NCI-H510A (cell line): ENCODE data around the gene CNTF.

Source experiments
- DNase-seq: peaks from one replicate; lab custom pipeline; 2025; lab: John Stamatoyannopoulos, UW

The CNTF gene

DNA sequence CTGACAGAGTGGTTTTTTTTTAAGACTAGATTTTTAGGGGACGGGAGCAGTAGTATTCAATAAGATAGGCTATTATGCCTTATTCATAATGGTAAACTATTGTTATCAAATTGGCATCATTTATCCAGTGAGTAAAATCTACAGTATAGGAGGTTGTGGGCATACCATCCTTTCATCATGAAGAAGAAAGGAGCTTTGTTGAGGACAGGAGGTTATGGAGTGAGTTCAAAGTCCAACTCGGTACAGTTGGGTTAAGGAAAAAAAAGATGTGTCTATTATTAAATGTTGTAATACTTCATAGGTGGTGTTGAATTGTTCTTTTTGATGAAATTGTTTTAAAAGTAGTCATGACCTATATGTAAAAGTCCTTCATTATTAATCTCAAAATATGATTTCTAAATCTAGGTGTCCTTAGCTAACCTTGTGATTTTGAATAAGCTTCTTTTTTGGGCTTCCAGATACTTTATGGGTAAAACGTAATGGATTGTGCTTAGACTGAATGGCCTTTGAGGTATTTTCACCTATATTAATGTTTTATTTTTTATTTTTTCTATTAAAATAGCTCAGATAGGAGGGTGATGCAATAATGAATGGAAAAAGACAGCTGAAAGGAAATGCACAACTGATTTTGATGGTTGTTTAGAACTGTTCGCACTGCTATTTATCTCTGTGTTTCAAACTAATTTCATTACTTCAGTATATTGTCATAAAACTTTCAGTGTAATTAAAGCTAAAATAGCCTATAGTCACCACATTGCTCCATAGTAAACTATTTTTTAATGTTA is 15.3 kb upstream of the CNTF start:
- no peak for DNase-seq

DNA sequence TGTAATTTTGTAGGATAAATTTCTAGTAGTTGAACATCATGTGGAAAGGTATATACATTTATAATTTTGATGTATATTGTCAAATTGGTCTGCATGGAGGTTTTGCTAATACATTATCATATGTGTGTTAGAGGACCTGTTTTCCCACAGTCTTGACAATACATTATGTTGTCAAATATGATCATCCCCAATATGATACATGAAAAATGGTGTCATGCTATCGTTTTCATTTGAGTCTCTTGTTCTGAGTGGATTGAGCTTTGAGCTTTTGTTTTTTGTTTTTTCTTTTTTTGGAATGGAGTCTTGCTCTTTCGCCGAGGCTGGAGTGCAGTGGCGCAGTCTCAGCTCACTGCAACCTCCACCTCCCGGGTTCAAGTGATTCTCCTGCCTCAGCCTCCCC is 14.1 kb upstream of the CNTF start:
- no peak for DNase-seq

DNA sequence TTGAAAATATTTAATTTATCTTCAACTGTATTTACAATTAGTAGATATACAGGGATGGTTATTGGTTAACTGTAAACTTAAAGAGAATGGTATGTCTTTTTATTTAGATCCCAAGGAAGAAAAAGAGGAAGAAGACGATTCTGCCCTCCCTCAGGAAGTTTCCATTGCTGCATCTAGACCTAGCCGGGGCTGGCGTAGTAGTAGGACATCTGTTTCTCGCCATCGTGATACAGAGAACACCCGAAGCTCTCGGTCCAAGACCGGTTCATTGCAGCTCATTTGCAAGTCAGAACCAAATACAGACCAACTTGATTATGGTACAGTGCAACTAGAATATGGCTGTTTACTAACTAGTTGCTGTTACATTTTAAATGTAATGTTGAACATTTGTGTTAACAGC is 12.7 kb upstream of the CNTF start:
- no peak for DNase-seq

- DNase-seq = no peak
These were observed 9.2 kb upstream of the CNTF start for GRCh38 chr11:58613228-58613627.

- DNase-seq = no peak
These were observed 6.9 kb upstream of the CNTF start for GRCh38 chr11:58615559-58615958.

- no peak for DNase-seq
These were observed 5.9 kb upstream of the CNTF start for GRCh38 chr11:58616594-58616993.

DNA sequence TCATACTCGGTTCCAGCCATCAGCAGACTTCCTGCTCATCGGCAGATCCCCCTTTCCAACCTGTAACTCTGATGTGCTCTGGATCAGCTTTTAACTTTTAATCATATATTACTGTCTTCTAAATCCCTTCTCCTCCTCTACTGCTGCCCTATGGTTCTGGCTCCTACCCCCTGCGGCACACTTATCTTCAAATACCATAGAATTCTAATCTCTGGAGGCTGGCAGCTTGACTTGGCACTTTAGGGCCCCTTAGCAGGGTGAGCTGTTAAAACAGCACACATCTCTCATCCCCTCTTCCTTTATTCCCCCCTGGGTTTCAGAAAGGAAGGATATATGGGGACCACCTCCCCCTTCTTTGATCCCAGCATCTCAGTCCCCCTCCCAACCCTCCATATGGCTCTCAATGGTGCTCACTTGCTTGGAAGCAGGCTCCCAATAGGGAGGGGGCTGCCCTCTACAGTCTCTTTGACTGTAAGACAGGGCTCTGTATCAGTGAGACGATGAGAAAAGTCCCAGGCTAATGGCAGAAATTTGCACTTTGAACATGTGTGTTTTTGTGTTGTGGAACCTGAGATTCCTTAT is 4.4 kb upstream of the CNTF start:
- DNase-seq = no peak

GRCh38 chr11:58621586-58622262 is 741 bp upstream of the CNTF start:
- no peak for DNase-seq

DNA sequence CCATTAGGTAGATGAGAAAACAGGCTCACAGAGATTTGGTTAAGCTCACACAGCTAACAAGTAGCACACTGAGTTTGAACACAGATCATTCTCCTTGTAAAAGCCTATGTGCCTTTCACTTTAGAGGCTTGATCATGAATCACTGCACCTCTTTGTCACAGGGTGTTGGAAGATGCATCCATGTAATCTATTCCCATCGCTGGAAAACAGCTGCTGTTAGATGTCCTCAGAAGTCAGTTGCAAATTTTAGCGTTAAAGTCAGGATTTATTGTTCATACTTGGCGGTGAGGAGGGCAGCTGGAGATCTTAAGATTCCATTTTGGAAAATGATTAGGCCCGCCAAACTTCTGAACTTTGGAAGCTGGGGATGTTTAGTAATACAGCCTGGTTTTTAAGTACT is 2.6 kb downstream of the CNTF start:
- DNase-seq = no peak

GRCh38 chr11:58625826-58626460 is 3.5 kb downstream of the CNTF start:
- no peak for DNase-seq

GRCh38 chr11:58626934-58627483 is 4.5 kb downstream of the CNTF start:
- DNase-seq = no peak

DNA sequence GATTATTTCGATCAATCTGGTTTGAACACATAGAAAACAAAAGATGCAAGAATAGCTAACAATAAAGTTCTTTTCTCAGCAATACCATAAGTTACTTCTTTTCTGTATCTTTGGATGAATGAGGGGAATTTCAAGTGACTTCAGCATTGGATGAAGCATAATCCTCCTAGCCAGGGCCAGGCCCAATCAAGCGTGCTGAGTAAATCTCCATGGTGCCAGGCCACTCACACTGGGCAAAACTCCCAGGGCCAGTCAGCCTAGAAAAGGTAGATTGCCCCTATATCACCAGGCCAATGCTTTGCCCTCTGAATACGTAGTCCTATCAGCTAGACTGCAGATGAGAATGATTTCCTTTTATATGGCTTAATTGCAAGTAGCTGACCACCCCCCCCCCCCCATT is 6.0 kb downstream of the CNTF start:
- DNase-seq = no peak

- DNase-seq = no peak
These were observed 7.4 kb downstream of the CNTF start for GRCh38 chr11:58629857-58630256.

GRCh38 chr11:58631378-58631777 is 8.9 kb downstream of the CNTF start:
- DNase-seq = no peak

- no peak for DNase-seq
These were observed 10.0 kb downstream of the CNTF start for GRCh38 chr11:58632510-58632909.

DNA sequence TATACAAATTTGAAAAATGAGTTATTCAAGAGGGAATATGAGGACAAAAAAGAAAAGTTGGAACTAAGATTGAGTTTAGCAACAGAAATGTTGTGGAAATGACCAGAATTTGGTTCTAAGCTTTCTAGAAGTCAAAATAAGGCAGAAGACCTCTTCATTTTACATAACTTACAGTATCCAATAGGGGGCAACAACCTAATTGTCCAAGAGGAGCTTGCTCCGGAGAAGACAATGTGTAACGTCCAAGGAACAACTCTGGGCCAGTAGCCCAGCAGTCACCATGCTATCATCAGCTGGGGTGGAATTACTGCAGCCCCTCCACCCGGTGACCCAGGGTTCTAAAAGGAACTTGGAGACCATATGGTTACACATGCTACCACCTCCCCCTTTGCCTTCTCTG is 14.1 kb downstream of the CNTF start:
- no peak for DNase-seq

DNA sequence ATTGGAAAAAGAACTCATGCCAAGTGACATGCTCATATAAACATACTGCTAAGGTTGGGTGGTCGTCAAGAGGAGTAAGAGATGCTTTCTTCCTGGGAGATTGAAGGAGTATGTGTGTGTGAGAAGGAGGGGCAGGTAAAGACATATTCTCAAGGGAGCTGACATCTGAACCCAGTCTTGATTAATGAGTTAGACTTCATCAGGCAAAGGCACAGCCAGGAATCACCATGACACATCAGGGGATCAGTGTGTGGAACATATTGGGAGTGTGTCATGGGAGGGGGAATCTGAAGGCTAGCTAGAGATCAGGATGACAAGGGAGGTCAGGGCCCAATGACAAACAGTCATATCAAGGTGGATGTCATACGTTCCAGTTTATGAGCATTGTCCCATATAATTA is 14.9 kb downstream of the CNTF start:
- DNase-seq = no peak

DNA sequence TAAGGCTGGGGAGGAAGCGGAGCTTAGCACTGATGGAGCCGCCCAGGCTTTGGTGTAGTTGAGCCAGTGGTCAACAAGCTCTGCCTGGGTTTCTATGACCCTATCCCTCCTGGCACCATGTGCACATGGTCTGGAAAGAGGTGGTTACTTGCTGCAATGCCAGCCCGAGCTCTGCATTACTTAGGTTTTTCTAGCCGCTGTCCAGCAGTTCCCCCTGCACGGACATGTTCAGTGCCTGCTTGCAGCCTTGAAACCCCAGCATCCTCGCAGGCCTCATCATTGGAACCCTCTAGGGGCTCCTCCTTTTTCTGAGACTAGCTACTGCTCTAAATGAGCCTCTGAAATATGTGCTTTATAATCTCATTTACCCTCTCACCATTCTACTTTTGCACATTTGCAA is 16.6 kb downstream of the CNTF start:
- DNase-seq = no peak

DNA sequence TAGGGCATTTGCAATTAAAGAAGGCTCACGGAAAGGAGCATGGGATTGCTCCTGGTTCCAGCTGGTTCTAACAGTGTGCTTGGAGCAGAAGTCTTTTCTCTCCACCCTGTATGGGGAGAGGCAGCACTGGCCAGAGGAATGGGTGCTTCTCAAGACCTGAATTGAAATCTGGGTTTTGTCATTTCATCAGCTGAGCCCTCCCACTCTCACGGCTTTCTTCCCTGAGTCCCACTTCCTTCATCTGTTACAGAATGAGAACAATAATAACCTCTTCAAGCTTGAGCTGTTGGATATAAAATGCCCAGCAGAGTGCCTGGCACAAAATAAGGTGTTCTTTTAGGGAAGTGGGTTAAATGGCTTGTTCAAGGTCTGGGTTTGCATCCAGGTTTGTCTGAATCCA is 17.2 kb downstream of the CNTF start:
- DNase-seq = no peak

GRCh38 chr11:58640386-58641023 is 18.0 kb downstream of the CNTF start:
- no peak for DNase-seq

DNA sequence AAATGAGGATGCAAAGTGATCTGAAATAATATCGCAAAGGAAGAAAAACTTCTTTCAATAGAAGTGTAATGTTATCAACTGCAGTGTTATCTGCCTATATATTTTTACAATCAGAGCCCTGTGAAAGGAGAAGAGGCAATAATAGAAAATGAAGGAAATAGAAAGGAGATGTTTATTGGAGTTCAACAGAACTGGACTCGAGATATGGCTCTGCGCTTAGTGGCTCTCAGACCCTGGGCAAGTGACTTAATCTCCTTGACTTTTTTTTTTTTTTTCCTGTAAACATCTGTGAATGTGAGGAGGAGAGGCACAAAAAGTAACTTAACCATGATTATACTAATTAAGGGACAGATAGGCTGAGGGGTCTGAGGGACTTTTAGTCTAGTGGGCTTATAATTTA is 18.9 kb downstream of the CNTF start:
- no peak for DNase-seq
